Loucy (cell line): ENCODE data around the gene GHRL.
A peak's percentile ranks its signal among the peaks of the same experiment; 100 is the strongest.

Source experiments
- H2AFZ ChIP-seq: fragments of 200-600 bp; sonication (generic); 2 replicates; pipeline ENCODE4 v1.6.0; 2016; ENCODE audit warnings: antibody characterized with exemption, mild to moderate bottlenecking, low read length, moderate library complexity
- H3F3A ChIP-seq: fragments of 200-600 bp; 2 replicates; pipeline ENCODE4 v1.6.0; 2016; ENCODE audit warnings: antibody characterized with exemption, low read depth, mild to moderate bottlenecking
- H3K27me3 ChIP-seq: fragments of 200-600 bp; sonication (generic); 2 replicates; pipeline ENCODE4 v1.6.1; 2014; ENCODE audit warnings: low read length, mild to moderate bottlenecking; ENCODE audit not compliant: insufficient read depth, poor library complexity, severe bottlenecking
- H3K36me3 ChIP-seq: fragments of 200-600 bp; sonication (generic); 2 replicates; pipeline ENCODE4 v1.6.1; 2016; ENCODE audit warnings: low read length; ENCODE audit not compliant: insufficient read depth
- H3K4me1 ChIP-seq: fragments of 200-600 bp; sonication (generic); 2 replicates; pipeline ENCODE4 v1.5.1; 2014; ENCODE audit warnings: low read length, mild to moderate bottlenecking; ENCODE audit not compliant: insufficient read depth, poor library complexity, severe bottlenecking
- H3K4me2 ChIP-seq: fragments of 200-600 bp; sonication (generic); 2 replicates; pipeline ENCODE4 v1.6.0; 2014; ENCODE audit warnings: antibody characterized with exemption, low read length, low read depth, mild to moderate bottlenecking; ENCODE audit not compliant: poor library complexity, severe bottlenecking
- H3K4me3 ChIP-seq: fragments of 200-600 bp; sonication (generic); 2 replicates; pipeline ENCODE4 v1.5.1; 2014; ENCODE audit warnings: low read length, mild to moderate bottlenecking, mixed read lengths; ENCODE audit not compliant: poor library complexity, severe bottlenecking
- H3K79me2 ChIP-seq: fragments of 200-600 bp; sonication (generic); 2 replicates; pipeline ENCODE4 v1.6.1; 2014; ENCODE audit warnings: low read length; ENCODE audit not compliant: insufficient read depth
- H3K9ac ChIP-seq: fragments of 200-600 bp; sonication (generic); 2 replicates; pipeline ENCODE4 v1.6.0; 2014; ENCODE audit warnings: mild to moderate bottlenecking, low read depth, low read length, moderate library complexity; ENCODE audit not compliant: poor library complexity, severe bottlenecking
- H3K9me2 ChIP-seq: fragments of 200-600 bp; sonication (generic); replicated peaks from 2 replicates; pipeline ENCODE4 v1.6.1; 2016; ENCODE audit warnings: low read depth, low read length, mixed read lengths
- H3K9me3 ChIP-seq: fragments of 200-600 bp; sonication (generic); 2 replicates; pipeline ENCODE4 v1.6.1; 2014; ENCODE audit warnings: mild to moderate bottlenecking, antibody characterized with exemption, low read length, low read depth; ENCODE audit not compliant: insufficient read depth
- H4K20me1 ChIP-seq: fragments of 200-600 bp; sonication (generic); 2 replicates; pipeline ENCODE4 v1.6.0; 2014; ENCODE audit warnings: antibody characterized with exemption, low read length, mild to moderate bottlenecking; ENCODE audit not compliant: insufficient read depth, poor library complexity, severe bottlenecking
- CTCF ChIP-seq: fragments of 200-600 bp; sonication (generic); conservative IDR thresholded peaks from 2 replicates; pipeline ENCODE4 v1.5.1; 2014; ENCODE audit warnings: mild to moderate bottlenecking, antibody characterized with exemption, low read length
- EZH2phosphoT487 ChIP-seq: fragments of 200-600 bp; IDR thresholded peaks from 2 replicates; pipeline ENCODE4 v1.6.1; 2018; ENCODE audit warnings: antibody characterized with exemption, mild to moderate bottlenecking, moderate library complexity, borderline replicate concordance

GHRL gene

GRCh38 chr3:10245081-10245712 is 47.5 kb downstream of the GHRL start:
- Histone ChIP-seq H3K27me3 (no peaks in the 10 kb centered on the region), H3K9me2 (no peaks in the 10 kb centered on the region), H3K9ac (no peak overlapping the region), H3F3A (no peaks in the 10 kb centered on the region), H3K4me3 (no peak overlapping the region), H3K4me2 (no peak overlapping the region), H2AFZ (no peak overlapping the region), H3K36me3 (no peaks in the 10 kb centered on the region), H3K9me3 (no peaks in the 10 kb centered on the region), H3K79me2 (peaks cover 19% of the 10 kb centered on the region), H4K20me1 (peaks cover 14% of the 10 kb centered on the region), H3K4me1 (peaks cover 30% of the 10 kb centered on the region)
- TF ChIP-seq EZH2phosphoT487 (no peak), CTCF (no peak)

- H3K4me2 ChIP-seq: no peak overlapping the region
- no peak overlapping the region for H3K9ac ChIP-seq
- H3F3A ChIP-seq: no peaks in the 10 kb centered on the region
- no peaks in the 10 kb centered on the region for H3K9me2 ChIP-seq
- H4K20me1 ChIP-seq: peaks cover 3% of the 10 kb centered on the region
- H3K9me3 ChIP-seq: no peaks in the 10 kb centered on the region
- H3K27me3 ChIP-seq: no peaks in the 10 kb centered on the region
- H3K79me2 ChIP-seq: peaks cover 7% of the 10 kb centered on the region
- no peak overlapping the region for H3K4me3 ChIP-seq
- H3K4me1 ChIP-seq: peaks cover 20% of the 10 kb centered on the region
- H3K36me3 ChIP-seq: no peaks in the 10 kb centered on the region
- no peak overlapping the region for H2AFZ ChIP-seq
- no peak for TF ChIP-seq EZH2phosphoT487
- TF ChIP-seq CTCF: no peak
Measured at GRCh38 chr3:10244009-10244408, 48.7 kb downstream of the GHRL start.

GRCh38 chr3:10242182-10243065 is 50.3 kb downstream of the GHRL start:
- peaks cover 18% of the 10 kb centered on the region for H3K4me1 ChIP-seq
- no peaks in the 10 kb centered on the region for H3K9me3 ChIP-seq
- no peaks in the 10 kb centered on the region for H3K79me2 ChIP-seq
- peak overlapping the region; percentile 31 for H3K9ac ChIP-seq
- no peaks in the 10 kb centered on the region for H3K9me2 ChIP-seq
- H3F3A ChIP-seq: no peaks in the 10 kb centered on the region
- no peaks in the 10 kb centered on the region for H4K20me1 ChIP-seq
- peak overlapping the region; percentile 22 for H3K4me3 ChIP-seq
- H3K36me3 ChIP-seq: no peaks in the 10 kb centered on the region
- no peaks in the 10 kb centered on the region for H3K27me3 ChIP-seq
- peak overlapping the region; percentile 52 for H3K4me2 ChIP-seq
- peak overlapping the region; percentile 65 for H2AFZ ChIP-seq
- TF ChIP-seq CTCF (no peak), EZH2phosphoT487 (no peak)
